Spinal cord (tissue), 10 donors: ENCODE measurements around the gene EFHD1. TPM values are rescaled to one million over a fixed set of nuclear protein-coding genes. Genes with fewer than 3 reads are reported as not detected.
A peak's percentile ranks its signal among the peaks of the same experiment; 100 is the strongest.
"Not testable (repeated sequence)": the region's sequence is repeated elsewhere in the genome, so short reads cannot be mapped to it uniquely, and the experiment has no call there.

Experiments used
- DNase-seq, 6 donors: peaks; one replicate each; pipeline versions ENCODE4 v3.0.0 to v3.0.0-alpha.2; 2013 to 2015; ENCODE audit warnings: low spot score in 6 of 6, low read depth in 4 of 6
- H3K27ac ChIP-seq: one replicate; pipeline ENCODE4 v1.5.1; 2013; ENCODE audit warnings: low read depth, low read length, control low read depth
- H3K27me3 ChIP-seq: one replicate; pipeline ENCODE4 v1.6.1; 2013; ENCODE audit warnings: low read length; ENCODE audit not compliant: control insufficient read depth, insufficient read depth
- H3K36me3 ChIP-seq: one replicate; pipeline ENCODE4 v1.6.1; 2013; ENCODE audit warnings: low read length; ENCODE audit not compliant: control insufficient read depth, insufficient read depth
- H3K4me1 ChIP-seq: one replicate; pipeline ENCODE4 v1.6.1; 2013; ENCODE audit warnings: low read length; ENCODE audit not compliant: control insufficient read depth, insufficient read depth
- H3K4me3 ChIP-seq: one replicate; pipeline ENCODE4 v1.5.1; 2013; ENCODE audit warnings: low read depth, low read length, control low read depth
- H3K9me3 ChIP-seq: one replicate; pipeline ENCODE4 v1.6.1; 2013; ENCODE audit warnings: low read length; ENCODE audit not compliant: control insufficient read depth, insufficient read depth
- WGBS: methylation state at CpG from one replicate; pipeline ENCODE4 v1.1.5; 2013; ENCODE audit warnings: missing lambda C conversion rate; ENCODE audit not compliant: insufficient coverage; 5-methylcytosine and 5-hydroxymethylcytosine counted together
- polyA plus RNA-seq, 2 donors: library from polyadenylated mRNA; unstranded; fragments of 120-200 nt; gene quantifications; one replicate each; pipeline ENCODE4 v1.2.1, GENCODE V29; 2013; ENCODE audit not compliant: insufficient read length in 2 of 2
- total RNA-seq, 2 donors: library from RNA; depleted of rRNA in 1 of 2; stranded (reverse); fragments of 120-200 nt in 1 of 2; fragments of >200 nt in 1 of 2; gene quantifications; one replicate each; pipeline versions ENCODE4 v1.2.3 to v1.2.4, GENCODE V29; 2013 to 2014
- donor health status: healthy.

EFHD1 gene
- total and polyA plus RNA-seq, 4 donors, result 6.5 to 49.0 (median 28.3) TPM

GRCh38 chr2:232697059-232697806 lies 63.8 kb downstream of the EFHD1 start, which contains the start of gene GIGYF2:
TSS of gene GIGYF2 (plus strand) at chr2:232697331. CDS start at chr2:232735198, 37,867 bp downstream.
- Histone ChIP-seq H3K9me3 (no peaks in the 10 kb centered on the region), H3K4me1 (peaks cover 8% of the 10 kb centered on the region), H3K36me3 (peaks cover 4% of the 10 kb centered on the region), H3K27ac (peak within 1 kb of the TSS; percentile 86), H3K27me3 (no peaks in the 10 kb centered on the region), H3K4me3 (peak within 1 kb of the TSS; percentile 89)
- WGBS, result 0% methylated on average over 66 of the region's 71 CpGs
- DNase-seq, result peak; percentile 87 to 99 (median 90)

GRCh38 chr2:232697807-232698110 lies 64.4 kb downstream of the EFHD1 start:
- Histone ChIP-seq H3K36me3 (peaks cover 4% of the 10 kb centered on the region), H3K4me1 (peaks cover 8% of the 10 kb centered on the region), H3K4me3 (peak overlapping the region; percentile 89), H3K27ac (peak overlapping the region; percentile 86), H3K9me3 (no peaks in the 10 kb centered on the region), H3K27me3 (no peaks in the 10 kb centered on the region)
- DNase-seq, result peak in 2 of 6 donors; percentile 12 to 20
- WGBS, result 0% methylated on average over 11 of the region's 11 CpGs

- Histone ChIP-seq H3K9me3 (no peaks in the 10 kb centered on the region), H3K4me3 (peak overlapping the region; percentile 89), H3K4me1 (peaks cover 8% of the 10 kb centered on the region), H3K27me3 (no peaks in the 10 kb centered on the region), H3K36me3 (peaks cover 4% of the 10 kb centered on the region), H3K27ac (peak overlapping the region; percentile 86)
- WGBS, result 59% methylated on average over 4 of the region's 4 CpGs
- DNase-seq, result no peak
These were observed 65.2 kb downstream of the EFHD1 start for GRCh38 chr2:232698556-232699091.

- peaks cover 4% of the 10 kb centered on the region for H3K36me3 ChIP-seq
- DNase-seq, result no peak
- 62% methylated on average over 2 of the region's 2 CpGs for WGBS
- H3K4me1 ChIP-seq, result peaks cover 8% of the 10 kb centered on the region
- H3K27me3 ChIP-seq, result no peaks in the 10 kb centered on the region
- H3K9me3 ChIP-seq, result no peaks in the 10 kb centered on the region
- no peak overlapping the region for H3K4me3 ChIP-seq
- no peak overlapping the region for H3K27ac ChIP-seq
These were observed 65.7 kb downstream of the EFHD1 start for GRCh38 chr2:232699110-232699509.

- no peak for DNase-seq
- Histone ChIP-seq H3K4me1 (peaks cover 8% of the 10 kb centered on the region), H3K27ac (no peak overlapping the region), H3K9me3 (no peaks in the 10 kb centered on the region), H3K27me3 (no peaks in the 10 kb centered on the region), H3K4me3 (no peak overlapping the region), H3K36me3 (peaks cover 14% of the 10 kb centered on the region)
- no CpG with 5 or more reads among the region's 1 CpG for WGBS
These were observed 66.8 kb downstream of the EFHD1 start for GRCh38 chr2:232700154-232700553.

GRCh38 chr2:232707076-232707475 lies 73.7 kb downstream of the EFHD1 start:
- no peaks in the 10 kb centered on the region for H3K27me3 ChIP-seq
- H3K36me3 ChIP-seq, result peaks cover 30% of the 10 kb centered on the region

GRCh38 chr2:232713505-232713904 lies 80.1 kb downstream of the EFHD1 start:
- Histone ChIP-seq H3K4me1 (no peaks in the 10 kb centered on the region), H3K9me3 (peaks cover 2% of the 10 kb centered on the region), H3K27me3 (no peaks in the 10 kb centered on the region), H3K27ac (no peak overlapping the region), H3K4me3 (no peak overlapping the region), H3K36me3 (peaks cover 3% of the 10 kb centered on the region)
- no peak for DNase-seq

More at GRCh38 chr2:232707076-232707475, 73.7 kb downstream of the EFHD1 start:
- WGBS, result 100% methylated on average over 1 of the region's 4 CpGs
- no peak overlapping the region for H3K27ac ChIP-seq
- no peaks in the 10 kb centered on the region for H3K4me1 ChIP-seq
- no peak for DNase-seq
- no peak overlapping the region for H3K4me3 ChIP-seq
- H3K9me3 ChIP-seq, result peaks cover under 1% of the 10 kb centered on the region

- peaks cover 2% of the 10 kb centered on the region for H3K9me3 ChIP-seq
- H3K27ac ChIP-seq, result no peak overlapping the region
- H3K27me3 ChIP-seq, result no peaks in the 10 kb centered on the region
- H3K4me3 ChIP-seq, result no peak overlapping the region
- no CpG with 5 or more reads among the region's 3 CpGs for WGBS
- H3K36me3 ChIP-seq, result peaks cover 3% of the 10 kb centered on the region
- no peak for DNase-seq
- H3K4me1 ChIP-seq, result no peaks in the 10 kb centered on the region
These were observed 81.6 kb downstream of the EFHD1 start for GRCh38 chr2:232714969-232715368.

GRCh38 chr2:232720056-232720455 lies 86.7 kb downstream of the EFHD1 start:
- not testable (repeated sequence) for H3K4me1 ChIP-seq, H3K27ac ChIP-seq, H3K9me3 ChIP-seq, H3K27me3 ChIP-seq, DNase-seq, H3K4me3 ChIP-seq
- peaks cover 14% of the 10 kb centered on the region for H3K36me3 ChIP-seq

GRCh38 chr2:232721261-232721660 lies 87.9 kb downstream of the EFHD1 start:
- Histone ChIP-seq H3K27me3 (no peaks in the 10 kb centered on the region), H3K4me3 (no peak overlapping the region), H3K9me3 (no peaks in the 10 kb centered on the region), H3K27ac (no peak overlapping the region), H3K36me3 (peaks cover 18% of the 10 kb centered on the region), H3K4me1 (no peaks in the 10 kb centered on the region)
- 83% methylated on average over 1 of the region's 2 CpGs for WGBS
- no peak for DNase-seq
